ENCODE results near the gene NFKBIB. TPM values are rescaled to one million over a fixed set of nuclear protein-coding genes. Genes with fewer than 3 reads are reported as not detected.

NFKBIB gene
- total and polyA plus RNA-seq, 2 of the 8 experiments (the other 6 are each of a cell fraction or from before 2014, with no cell fraction given), result 37.3 to 44.1 TPM

DNA sequence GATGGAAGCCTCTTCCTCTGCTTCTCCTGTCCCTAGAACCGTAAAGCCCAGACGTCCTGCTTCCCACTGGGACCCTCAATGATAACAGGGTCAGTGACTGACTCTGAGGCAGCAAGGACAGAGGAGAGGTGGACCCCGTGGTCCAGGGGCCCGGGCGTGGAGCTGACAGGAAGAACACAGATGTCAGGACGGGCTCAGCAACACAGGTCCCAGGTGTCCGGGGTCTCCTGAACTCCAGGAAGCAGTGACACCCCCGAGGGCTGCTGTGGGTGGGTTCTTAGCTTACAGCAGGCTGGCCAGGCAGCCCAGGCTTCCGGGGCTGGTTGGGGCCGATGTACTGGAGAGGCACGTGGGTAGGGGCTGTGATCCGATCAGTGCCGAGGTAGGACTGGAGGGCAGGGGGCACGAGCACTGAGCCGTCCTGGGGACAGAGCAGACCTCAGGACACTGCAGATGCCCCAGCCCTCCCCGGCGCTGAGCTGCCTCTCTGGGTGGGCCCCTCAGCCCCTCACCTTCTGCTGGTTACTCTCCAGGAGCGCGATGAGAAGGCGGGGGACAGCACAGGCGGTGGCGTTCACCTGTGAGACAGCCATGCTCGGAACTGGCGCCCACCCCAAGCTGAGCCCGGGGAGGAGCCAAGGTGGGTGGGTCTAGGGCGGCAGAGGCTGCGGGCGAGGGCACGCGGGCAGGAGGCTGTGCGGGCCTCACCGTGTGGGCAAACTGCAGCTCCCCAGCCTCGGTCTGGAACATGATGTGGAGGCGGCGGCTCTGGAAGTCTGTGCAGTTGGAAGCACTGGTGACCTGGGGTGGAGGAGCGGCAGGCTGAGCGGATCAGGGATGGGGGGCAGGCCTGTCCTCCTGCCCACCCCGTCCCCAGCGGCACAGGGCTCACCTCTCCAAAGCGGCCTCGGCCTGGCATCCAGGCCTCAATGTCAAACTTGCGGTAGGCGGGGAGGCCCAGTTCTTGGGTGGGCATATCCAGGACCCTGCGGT is 15.9 kb downstream of the NFKBIB start:
- Histone ChIP-seq H3K18ac (ENCODE audit: extremely low read depth, low read length) (no peak overlapping the region), H4K8ac (ENCODE audit: extremely low read depth, insufficient read depth, low read length) (no peak overlapping the region; the same call in 1 of the 2 replicates), H2AFZ (ENCODE audit: low read length) (no peak overlapping the region), H3K79me2 (ENCODE audit: control insufficient read depth in 1 of 2, insufficient read depth in 2 of 2, low read length in 2 of 2) (no peaks in the 10 kb centered on the region; a peak in 1 of 4 replicates), H3K79me1 (ENCODE audit: low read depth, low read length) (no peaks in the 10 kb centered on the region), H3K9ac (replicated peaks in 1 of 4; ENCODE audit: extremely low read depth in 1 of 4, low read depth in 3 of 4, low read length in 3 of 4) (no peak overlapping the region), H3K4me3 (ENCODE audit: extremely low read depth in 1 of 4, insufficient read depth in 2 of 4, low read depth in 3 of 4, low read length in 4 of 4) (no peak overlapping the region), H2BK20ac (ENCODE audit: low read length) (no peak overlapping the region), H3K36me3 (ENCODE audit: control insufficient read depth in 2 of 4, insufficient read depth in 4 of 4, low read length in 3 of 4) (peaks cover 0 to 6% (median under 1%) of the 10 kb centered on the region in 4 experiments; a peak in 5 of 8 replicates), H3K14ac (ENCODE audit: insufficient read length) (no peak overlapping the region), H3K9me3 (ENCODE audit: insufficient read depth in 2 of 2, low read depth in 1 of 2, low read length in 1 of 2) (no peaks in the 10 kb centered on the region), H2AK5ac (ENCODE audit: low read depth, low read length) (no peak overlapping the region), H2BK15ac (ENCODE audit: low read length) (no peak overlapping the region), H3K27ac (ENCODE audit: low read depth, low read length) (no peak overlapping the region), H3K4ac (replicated peaks; ENCODE audit: insufficient read length, low read depth, low read length) (no peak overlapping the region), H4K91ac (replicated peaks; ENCODE audit: insufficient read length, low read length) (no peak overlapping the region), H3K4me1 (replicated peaks in 1 of 4; ENCODE audit: control insufficient read depth in 3 of 4, insufficient read depth in 4 of 4, low read length in 3 of 4) (peaks cover 0 to 3% (median 0%) of the 10 kb centered on the region in 4 experiments; a peak in 1 of 7 replicates), H3K56ac (replicated peaks; ENCODE audit: insufficient read length, low read depth, low read length) (no peak overlapping the region), H4K5ac (ENCODE audit: insufficient read length, low read depth, low read length) (no peak overlapping the region), H2BK5ac (ENCODE audit: low read depth, low read length) (no peak overlapping the region), H3K23me2 (ENCODE audit: low read depth, low read length) (peaks cover 3% of the 10 kb centered on the region; the same call in 1 of the 2 replicates), H3K4me2 (ENCODE audit: insufficient read depth in 1 of 2, low read depth in 2 of 2, low read length in 2 of 2) (no peak overlapping the region), H3K27me3 (replicated peaks in 1 of 4; ENCODE audit: control insufficient read depth in 3 of 4, extremely low read depth in 1 of 4, insufficient read depth in 3 of 4, low read length in 3 of 4) (no peaks in the 10 kb centered on the region; a peak in 1 of 7 replicates), H4K20me1 (replicated peaks in 1 of 2; ENCODE audit: control insufficient read depth in 1 of 2, insufficient read depth in 2 of 2, low read length in 2 of 2) (peaks cover 0 to 6% of the 10 kb centered on the region in 2 experiments), H2BK120ac (replicated peaks; ENCODE audit: low read depth, low read length) (no peak overlapping the region), H3K23ac (ENCODE audit: insufficient read length) (no peak overlapping the region), H2BK12ac (ENCODE audit: low read depth, low read length) (no peak overlapping the region)
- FAIRE-seq (no peak), DNase-seq (ENCODE audit: low read depth in 1 of 2, low spot score in 2 of 2) (no peak)
- ChIA-PET CTCF (ENCODE audit: partially characterized antibody) (interaction anchor here (0.5 to 3.6 kb wide), 2 partner anchors 15 to 491 kb away, joined by 5 to 16 read pairs; partner anchors contain the start of genes MRPS12 and SARS2), POLR2A (ENCODE audit: partially characterized antibody) (interaction anchor here (0.7 to 6.7 kb wide), 7 partner anchors 9 to 82 kb away, joined by 3 to 36 read pairs (median 4); partner anchors contain the start of genes MRPS12 and SARS2)
- WGBS, 2 experiments (ENCODE audit: extremely low coverage in 1 of 2, insufficient coverage in 1 of 2, insufficient read length in 1 of 2, insufficient replicate concordance in 2 of 2, low coverage in 1 of 2, low lambda C conversion rate in 2 of 2, missing lambda C conversion rate in 1 of 2), result 87% methylated on average over 42 of the region's 44 CpGs; no CpG with 5 or more reads in 1 of the 2 experiments
- TF ChIP-seq TAF7 (optimal IDR thresholded peaks at IDR 0.05; ENCODE audit: borderline replicate concordance, low read depth, low read length) (no peak), HDAC6 (IDR thresholded peaks at IDR 0.05; ENCODE audit: low read depth, low read length) (no peak), SIN3A (conservative IDR thresholded peaks at IDR 0.05 in 1 of 2, IDR thresholded peaks at IDR 0.05 in 1 of 2; ENCODE audit: low read depth in 1 of 2, low read length in 2 of 2) (no peak), TEAD4 (IDR thresholded peaks at IDR 0.05; ENCODE audit: low read depth, low read length) (no peak), RFX5 (IDR thresholded peaks at IDR 0.05; ENCODE audit: borderline replicate concordance, low read depth, low read length) (no peak)

Measured in H1 (cell line).